Colonic mucosa (tissue), 4 donors: ENCODE measurements around the gene TOLLIP. TPM values are rescaled to one million over a fixed set of nuclear protein-coding genes. Genes with fewer than 3 reads are reported as not detected.

Source experiments
- DNase-seq: peaks from one replicate; pipeline ENCODE4 v3.0.0-alpha.2; 2020
- H3K27ac ChIP-seq: fragments of 200-600 bp; one replicate; pipeline ENCODE4 v1.8.0; 2021
- H3K27me3 ChIP-seq: fragments of 200-600 bp; one replicate; pipeline ENCODE4 v1.8.0; 2021
- H3K36me3 ChIP-seq: fragments of 200-600 bp; one replicate; pipeline ENCODE4 v1.8.0; 2021
- H3K4me1 ChIP-seq: fragments of 200-600 bp; one replicate; pipeline ENCODE4 v1.8.0; 2021; ENCODE audit warnings: mild to moderate bottlenecking
- H3K4me3 ChIP-seq: fragments of 200-600 bp; one replicate; pipeline ENCODE4 v1.8.0; 2021
- H3K9ac ChIP-seq, 2 donors: one replicate each; pipeline ENCODE4 v1.7.0; 2013; ENCODE audit warnings: control low read depth in 2 of 2, low read depth in 2 of 2, low read length in 2 of 2
- H3K9me3 ChIP-seq: fragments of 200-600 bp; one replicate; pipeline ENCODE4 v1.8.0; 2021
- CTCF ChIP-seq: fragments of 200-600 bp; IDR thresholded peaks from one replicate; pipeline ENCODE4 v1.8.0; 2022; ENCODE audit warnings: antibody characterized with exemption, mild to moderate bottlenecking
- intact Hi-C: fragments of 100-400 bp; cut with DNase I; formaldehyde crosslinking; loops from one replicate; pipeline ENCODE4 v1.14.1; 2022
- microRNA-seq: library from miRNA; unstranded; fragments of <30 nt; microRNA quantifications from one replicate; pipeline ENCODE4, GENCODE V29; 2019
- total RNA-seq, 2 donors: library from RNA; stranded (reverse); fragmentation: NEBNext Ultra II Directional in 1 of 2; extraction: Animal tissue kit (Norgen Biotek cat#: 25700) in 1 of 2; gene quantifications; one replicate each; pipeline ENCODE4 v1.2.1, GENCODE V29; 2021
- donor health status: healthy.
- donor health status: DM: no; HTN: no; CAD: no.
- donor health status: DM: no; HTN: no; CAD: no.

The TOLLIP gene
- total RNA-seq, 2 donors from 2014 or later, result 49.8 to 59.7 TPM

DNA sequence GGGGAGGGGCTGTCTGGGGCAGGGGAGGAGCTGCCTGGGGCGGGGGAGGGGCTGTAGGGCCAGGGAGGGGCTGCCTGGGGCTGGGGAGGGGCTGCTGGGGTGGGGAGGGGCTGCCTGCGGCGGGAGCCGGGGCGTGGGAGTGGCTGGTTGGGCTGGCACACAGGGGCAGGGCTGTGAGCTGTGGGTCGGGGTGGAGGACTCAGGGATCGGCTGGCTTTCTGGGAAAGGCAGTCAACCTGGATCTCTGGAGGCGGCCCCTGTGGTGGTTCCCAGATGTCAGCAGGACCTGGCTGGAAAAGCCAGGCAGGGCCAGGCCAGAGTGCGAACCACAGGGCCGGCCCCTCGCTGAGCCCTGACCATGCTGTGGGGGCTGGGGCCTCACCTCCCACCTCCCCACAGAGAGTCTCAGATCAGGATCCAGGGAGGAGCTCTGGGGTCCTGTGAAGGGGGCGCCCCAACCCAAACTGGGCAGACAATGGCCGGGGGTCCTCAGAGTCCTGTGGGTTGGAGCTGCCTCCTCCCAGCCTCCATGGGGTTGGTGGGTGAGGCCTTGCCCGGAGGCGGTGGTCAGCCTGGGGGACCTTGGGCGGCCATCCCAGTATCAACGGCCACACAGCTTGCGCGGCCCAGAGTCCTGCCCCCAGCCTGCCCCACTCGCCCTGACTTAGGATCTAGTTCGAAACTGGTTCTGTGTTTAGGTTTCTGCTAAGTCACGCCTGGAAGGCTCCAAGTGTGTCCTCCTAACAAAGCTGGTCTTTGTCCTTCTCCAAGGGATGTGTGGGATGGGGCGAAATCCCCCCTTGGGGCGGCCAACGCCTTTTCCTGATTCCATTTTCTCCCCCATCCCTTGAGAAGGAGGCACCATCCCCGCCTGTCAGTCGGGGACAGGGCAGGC lies 84.7 kb downstream of the TOLLIP start:
- Histone ChIP-seq H3K4me1 (peaks cover 11% of the 10 kb centered on the region), H3K27me3 (no peaks in the 10 kb centered on the region), H3K36me3 (no peaks in the 10 kb centered on the region), H3K4me3 (peak overlapping the region; percentile 42), H3K27ac (peak overlapping the region; percentile 27), H3K9me3 (no peaks in the 10 kb centered on the region), H3K9ac (peak overlapping the region in 1 of 2 donors; percentile 55)
- DNase-seq, result peak; percentile 84
- intact Hi-C loops, result no loop called here
- no peak for TF ChIP-seq CTCF

Small RNA genes within 50 kb of the gene (microRNA-seq; reads per million reads assigned to microRNA genes)
- 3.9 reads per million for gene MIR6744

Other genes with a start within 250 kb of the TOLLIP start
- 1,000 to 10,000 TPM; 1,230 to 1,438 TPM for gene MUC2, start 234.8 kb downstream of the TOLLIP start, total RNA-seq
- under 1 TPM; 0.03 to 0.20 TPM for gene MUC5AC, start 151.7 kb downstream of the TOLLIP start, total RNA-seq
- gene MUC5B, start 86.6 kb downstream of the TOLLIP start, total RNA-seq, result 100 to 1,000 TPM; 285 to 655 TPM
- gene BRSK2, start 80.3 kb upstream of the TOLLIP start, total RNA-seq, result 1 to 10 TPM in 1 of 2 donors, under 1 TPM in 1; 0.52 to 1.2 TPM
- gene MOB2, start 177.1 kb upstream of the TOLLIP start, total RNA-seq, result 10 to 100 TPM; 41.6 to 49.2 TPM